GM12872 (cell line): ENCODE measurements around the gene PLCXD3.

Source experiments
- CTCF ChIP-seq: IDR thresholded peaks from 3 replicates; pipeline ENCODE4 v1.5.1; 2011; ENCODE audit warnings: low read depth, mild to moderate bottlenecking, low read length, moderate library complexity; ENCODE audit not compliant: insufficient read depth

The PLCXD3 gene

GRCh38 chr5:41279040-41279439 is 231.4 kb downstream of the PLCXD3 start:
- no peak for TF ChIP-seq CTCF

GRCh38 chr5:41277476-41278245 is 232.7 kb downstream of the PLCXD3 start:
- no peak for TF ChIP-seq CTCF

GRCh38 chr5:41275813-41276512 is 234.4 kb downstream of the PLCXD3 start:
- TF ChIP-seq CTCF: no peak

- TF ChIP-seq CTCF: peak; percentile 74
Measured at GRCh38 chr5:41270423-41271251, 239.8 kb downstream of the PLCXD3 start.

GRCh38 chr5:41268894-41269293 is 241.5 kb downstream of the PLCXD3 start:
- TF ChIP-seq CTCF: no peak

- TF ChIP-seq CTCF: no peak
Measured at GRCh38 chr5:41266377-41266776, 244.0 kb downstream of the PLCXD3 start.

- no peak for TF ChIP-seq CTCF
Measured at GRCh38 chr5:41264019-41264418, 246.4 kb downstream of the PLCXD3 start.
